SU-DHL-6 (cell line): ENCODE measurements around the gene SORL1-AS1.

Source experiments
- H2AFZ ChIP-seq: fragments of 200-600 bp; sonication (generic); 2 replicates; pipeline ENCODE4 v1.6.1; 2014; ENCODE audit warnings: low read depth, mild to moderate bottlenecking, moderate library complexity, mixed read lengths, antibody characterized with exemption, low read length; ENCODE audit not compliant: severe bottlenecking
- H3F3A ChIP-seq: fragments of 200-600 bp; shearing (Covaris generic); 2 replicates; pipeline ENCODE4 v1.6.0; 2016; ENCODE audit warnings: antibody characterized with exemption, mild to moderate bottlenecking; ENCODE audit not compliant: insufficient read depth
- H3K27ac ChIP-seq: fragments of 200-600 bp; sonication (generic); 2 replicates; pipeline ENCODE4 v1.5.1; 2016; ENCODE audit warnings: low read depth, mild to moderate bottlenecking, low read length, moderate library complexity, mixed read lengths
- H3K27me3 ChIP-seq: fragments of 200-600 bp; sonication (generic), shearing (Covaris generic); 2 replicates; pipeline ENCODE4 v1.6.0; 2014; ENCODE audit warnings: mild to moderate bottlenecking, low read length
- H3K36me3 ChIP-seq: fragments of 200-600 bp; sonication (generic); 2 replicates; pipeline ENCODE4 v1.6.1; 2014; ENCODE audit warnings: mild to moderate bottlenecking, low read length, mixed read lengths
- H3K4me2 ChIP-seq: fragments of 300-600, 200-600 bp; shearing (Covaris generic), sonication (generic); 2 replicates; pipeline ENCODE4 v1.6.0; 2014; ENCODE audit warnings: low read length, low read depth, mild to moderate bottlenecking; ENCODE audit not compliant: poor library complexity, severe bottlenecking
- H3K4me3 ChIP-seq: fragments of 200-600 bp; sonication (generic); 2 replicates; pipeline ENCODE4 v1.5.1; 2014; ENCODE audit warnings: antibody characterized with exemption, low read length, mild to moderate bottlenecking, mixed read lengths; ENCODE audit not compliant: insufficient read depth, poor library complexity, severe bottlenecking
- H3K79me2 ChIP-seq: fragments of 200-600 bp; sonication (generic); 2 replicates; pipeline ENCODE4 v1.6.1; 2014; ENCODE audit warnings: mild to moderate bottlenecking, low read length, moderate library complexity; ENCODE audit not compliant: insufficient read depth
- H3K9ac ChIP-seq: fragments of 200-600 bp; sonication (generic); 2 replicates; pipeline ENCODE4 v1.7.0; 2014; ENCODE audit warnings: mild to moderate bottlenecking, low read length
- H3K9me2 ChIP-seq: fragments of 200-600 bp; sonication (generic); replicated peaks from 2 replicates; pipeline ENCODE4 v1.6.1; 2014; ENCODE audit warnings: low read length; ENCODE audit not compliant: insufficient read depth
- H3K9me3 ChIP-seq: fragments of 200-600 bp; sonication (generic); 2 replicates; pipeline ENCODE4 v1.6.1; 2014; ENCODE audit warnings: low read length, mixed read lengths; ENCODE audit not compliant: insufficient read depth
- H4K20me1 ChIP-seq: fragments of 200-600 bp; sonication (generic); 2 replicates; pipeline ENCODE4 v1.6.1; 2014; ENCODE audit warnings: low read depth, mild to moderate bottlenecking, antibody characterized with exemption, low read length, moderate library complexity, mixed read lengths
- EZH2phosphoT487 ChIP-seq: fragments of 200-600 bp; sonication (generic), shearing (Covaris generic); conservative IDR thresholded peaks from 2 replicates; pipeline ENCODE4 v1.6.1; 2018; ENCODE audit warnings: mild to moderate bottlenecking, antibody characterized with exemption, low read length, moderate library complexity, mixed read lengths
- TF ChIP-seq, protein P1 (sequence below): fragments of 200-600 bp; sonication (generic); IDR thresholded peaks from one replicate; pipeline ENCODE4 v1.5.1; 2017; ENCODE audit warnings: antibody characterized with exemption, mild to moderate bottlenecking, low read length, moderate library complexity; ENCODE audit not compliant: insufficient read depth, poor library complexity, severe bottlenecking

Gene SORL1-AS1

DNA sequence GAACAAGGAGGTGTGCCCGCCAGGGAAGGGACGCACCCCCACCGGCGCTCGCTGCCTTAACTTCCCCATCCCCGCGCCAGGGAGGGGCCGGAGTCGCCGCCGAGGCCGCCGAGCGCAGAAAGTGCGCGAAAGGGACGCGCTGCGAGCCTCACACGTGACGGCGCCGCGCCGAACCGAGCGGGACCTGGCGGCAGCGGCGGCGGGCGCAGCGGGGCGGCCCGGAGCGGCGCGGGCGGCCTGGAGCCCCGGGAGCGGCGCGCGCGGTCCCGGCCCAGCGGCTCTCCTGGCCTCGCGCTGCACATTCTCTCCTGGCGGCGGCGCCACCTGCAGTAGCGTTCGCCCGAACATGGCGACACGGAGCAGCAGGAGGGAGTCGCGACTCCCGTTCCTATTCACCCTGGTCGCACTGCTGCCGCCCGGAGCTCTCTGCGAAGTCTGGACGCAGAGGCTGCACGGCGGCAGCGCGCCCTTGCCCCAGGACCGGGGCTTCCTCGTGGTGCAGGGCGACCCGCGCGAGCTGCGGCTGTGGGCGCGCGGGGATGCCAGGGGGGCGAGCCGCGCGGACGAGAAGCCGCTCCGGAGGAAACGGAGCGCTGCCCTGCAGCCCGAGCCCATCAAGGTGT, 670 bp downstream of the SORL1-AS1 start, which contains the start of gene SORL1:
SORL1 (plus strand) TSS at position 329 of the 623 bp plus-strand sequence; CDS start at position 347, 18 bp downstream.
- Histone ChIP-seq H3F3A (peaks cover 82% of the 10 kb centered on the region), H3K9me2 (no peaks in the 10 kb centered on the region), H3K9ac (peak within 1 kb of the TSS; percentile 96), H3K27me3 (no peaks in the 10 kb centered on the region), H4K20me1 (no peaks in the 10 kb centered on the region), H3K9me3 (no peaks in the 10 kb centered on the region), H3K27ac (peak within 1 kb of the TSS; percentile 98), H3K36me3 (peaks cover 9% of the 10 kb centered on the region; the same call in 1 of the 2 replicates), H3K79me2 (peaks cover 65% of the 10 kb centered on the region), H3K4me2 (peak within 1 kb of the TSS; percentile 96), H3K4me3 (peak within 1 kb of the TSS; percentile 89), H2AFZ (no peak within 1 kb of the TSS)
- TF ChIP-seq EZH2phosphoT487: no peak
- TF ChIP-seq, protein P1, sequence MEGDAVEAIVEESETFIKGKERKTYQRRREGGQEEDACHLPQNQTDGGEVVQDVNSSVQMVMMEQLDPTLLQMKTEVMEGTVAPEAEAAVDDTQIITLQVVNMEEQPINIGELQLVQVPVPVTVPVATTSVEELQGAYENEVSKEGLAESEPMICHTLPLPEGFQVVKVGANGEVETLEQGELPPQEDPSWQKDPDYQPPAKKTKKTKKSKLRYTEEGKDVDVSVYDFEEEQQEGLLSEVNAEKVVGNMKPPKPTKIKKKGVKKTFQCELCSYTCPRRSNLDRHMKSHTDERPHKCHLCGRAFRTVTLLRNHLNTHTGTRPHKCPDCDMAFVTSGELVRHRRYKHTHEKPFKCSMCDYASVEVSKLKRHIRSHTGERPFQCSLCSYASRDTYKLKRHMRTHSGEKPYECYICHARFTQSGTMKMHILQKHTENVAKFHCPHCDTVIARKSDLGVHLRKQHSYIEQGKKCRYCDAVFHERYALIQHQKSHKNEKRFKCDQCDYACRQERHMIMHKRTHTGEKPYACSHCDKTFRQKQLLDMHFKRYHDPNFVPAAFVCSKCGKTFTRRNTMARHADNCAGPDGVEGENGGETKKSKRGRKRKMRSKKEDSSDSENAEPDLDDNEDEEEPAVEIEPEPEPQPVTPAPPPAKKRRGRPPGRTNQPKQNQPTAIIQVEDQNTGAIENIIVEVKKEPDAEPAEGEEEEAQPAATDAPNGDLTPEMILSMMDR: no peak

DNA sequence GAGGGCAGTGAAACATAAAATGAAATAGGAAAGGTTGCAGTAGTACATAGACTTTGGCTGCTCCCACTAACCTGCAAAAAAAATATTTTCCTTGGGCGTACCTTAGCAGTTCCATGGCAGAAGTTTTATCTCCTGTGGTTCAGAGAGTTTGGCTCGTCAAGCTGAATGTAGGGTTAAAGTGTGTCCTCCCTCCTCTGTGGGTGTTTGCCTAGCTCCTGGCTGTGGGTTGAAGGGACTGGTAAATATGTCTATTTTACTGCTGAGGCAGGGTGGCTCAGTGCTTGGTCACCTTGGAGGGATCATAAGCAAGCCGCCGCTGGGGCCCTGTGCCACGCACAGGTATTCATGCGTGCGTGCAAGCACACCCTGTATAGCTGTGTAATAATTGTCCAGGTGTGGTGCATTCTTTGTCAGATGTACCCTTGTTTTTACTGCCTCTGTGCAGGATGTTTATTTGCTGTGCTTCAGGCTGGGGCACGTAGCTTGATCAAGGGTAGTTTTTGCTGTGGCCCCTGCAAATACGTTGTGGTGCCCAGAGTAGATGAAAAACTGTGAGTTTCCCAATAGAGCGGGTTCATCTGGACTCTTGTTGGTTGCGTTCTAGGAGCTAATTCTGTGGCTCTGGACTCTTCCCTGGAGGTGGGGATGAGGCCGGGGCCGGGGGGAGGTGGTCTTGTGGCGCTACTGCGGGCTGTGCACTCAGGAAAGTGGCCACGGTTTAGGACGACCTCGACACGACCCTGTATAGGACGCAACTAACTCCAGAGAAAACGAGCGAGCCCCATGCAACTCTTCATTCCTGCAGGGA, 1.4 kb downstream of the SORL1-AS1 start:
- no peaks in the 10 kb centered on the region for H3K27me3 ChIP-seq
- peaks cover 82% of the 10 kb centered on the region for H3F3A ChIP-seq
- peak overlapping the region; percentile 96 for H3K9ac ChIP-seq
- H3K27ac ChIP-seq: peak overlapping the region; percentile 98
- H3K4me2 ChIP-seq: peak overlapping the region; percentile 83
- no peak overlapping the region for H2AFZ ChIP-seq
- H3K79me2 ChIP-seq: peaks cover 58% of the 10 kb centered on the region
- peaks cover 9% of the 10 kb centered on the region; the same call in 1 of the 2 replicates for H3K36me3 ChIP-seq
- H3K4me3 ChIP-seq: peak overlapping the region; percentile 61
- H4K20me1 ChIP-seq: no peaks in the 10 kb centered on the region
- TF ChIP-seq, protein P1: no peak
- no peak for TF ChIP-seq EZH2phosphoT487
- H3K9me2 ChIP-seq: no peaks in the 10 kb centered on the region
- no peaks in the 10 kb centered on the region for H3K9me3 ChIP-seq

DNA sequence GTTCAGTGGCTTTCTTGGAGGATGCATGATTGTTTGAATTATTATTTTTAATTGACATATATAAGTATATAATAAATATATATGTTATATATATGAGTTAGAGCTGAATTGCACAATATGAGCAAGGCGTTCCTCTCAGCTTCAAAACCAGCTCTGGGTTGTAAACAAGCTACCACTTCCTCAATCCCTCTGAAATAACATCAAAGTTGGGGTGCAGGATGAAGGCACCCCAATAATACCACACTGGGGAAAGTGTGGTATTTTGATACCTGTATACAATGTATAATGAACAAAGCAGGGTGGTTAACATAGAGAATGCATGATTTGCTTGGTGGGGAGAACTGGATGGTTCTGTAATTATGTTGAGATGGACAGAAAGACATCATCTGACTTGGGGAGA, 2.4 kb downstream of the SORL1-AS1 start:
- Histone ChIP-seq H3K4me2 (peak overlapping the region; percentile 83), H3K9me2 (no peaks in the 10 kb centered on the region), H4K20me1 (no peaks in the 10 kb centered on the region), H2AFZ (no peak overlapping the region), H3K27me3 (no peaks in the 10 kb centered on the region), H3K9me3 (no peaks in the 10 kb centered on the region), H3K9ac (peak overlapping the region; percentile 96), H3K4me3 (peak overlapping the region; percentile 61), H3K27ac (peak overlapping the region; percentile 98), H3K79me2 (peaks cover 48% of the 10 kb centered on the region), H3K36me3 (peaks cover 9% of the 10 kb centered on the region; the same call in 1 of the 2 replicates), H3F3A (peaks cover 82% of the 10 kb centered on the region)
- no peak for TF ChIP-seq EZH2phosphoT487
- TF ChIP-seq, protein P1: no peak
